Heart left ventricle (tissue), 16 donors: Measurements from ENCODE around the gene TMEM271. TPM values are rescaled to one million over a fixed set of nuclear protein-coding genes. Genes with fewer than 3 reads are reported as not detected.

Source experiments
- ATAC-seq, 4 donors: fragments of 200-7000 bp; cut with Tn5 transposase; one replicate each; pipeline ENCODE4 v1.9.1; 2020 to 2022; ENCODE audit warnings: moderate library complexity in 4 of 4, mild to moderate bottlenecking in 3 of 4, moderate number of reproducible peaks in 1 of 4
- DNase-seq, 5 donors: peaks; one replicate each; pipeline ENCODE4 v3.0.0-alpha.2; 2020
- H3K27ac ChIP-seq, 12 donors: fragments of 200-600 bp; sonication (generic) in 4 of 12; one replicate each; pipeline versions ENCODE4 v1.5.0 to v1.8.0; 2016 to 2022; ENCODE audit warnings: mild to moderate bottlenecking in 2 of 12
- H3K27me3 ChIP-seq, 9 donors: fragments of 200-600 bp; sonication (generic) in 2 of 9; one replicate each; pipeline versions ENCODE4 v1.5.1 to v1.8.0; 2016 to 2022; ENCODE audit warnings: mild to moderate bottlenecking in 3 of 9
- H3K36me3 ChIP-seq, 9 donors: fragments of 200-600 bp; sonication (generic) in 2 of 9; one replicate each; pipeline versions ENCODE4 v1.5.0 to v1.8.0; 2018 to 2022; ENCODE audit warnings: mild to moderate bottlenecking in 2 of 9
- H3K4me1 ChIP-seq, 12 donors: fragments of 200-600 bp; sonication (generic) in 4 of 12; one replicate each; pipeline versions ENCODE4 v1.5.0 to v1.8.0; 2016 to 2022; ENCODE audit warnings: mild to moderate bottlenecking in 3 of 12
- H3K4me3 ChIP-seq, 12 donors: fragments of 200-600 bp; sonication (generic) in 4 of 12; one replicate each; pipeline versions ENCODE4 v1.5.0 to v1.8.0; 2017 to 2022; ENCODE audit warnings: mild to moderate bottlenecking in 9 of 12, moderate library complexity in 4 of 12
- H3K9me3 ChIP-seq, 12 donors: fragments of 200-600 bp; sonication (generic) in 4 of 12; one replicate each; pipeline versions ENCODE4 v1.5.0 to v1.8.0; 2016 to 2022; ENCODE audit warnings: mild to moderate bottlenecking in 1 of 12
- POLR2A ChIP-seq, 2 donors: fragments of 450-650 bp; IDR thresholded peaks; one replicate each; pipeline ENCODE4 v1.6.1; 2017; ENCODE audit warnings: antibody characterized with exemption in 2 of 2, mild to moderate bottlenecking in 2 of 2, moderate library complexity in 2 of 2
- WGBS, 4 donors: extraction: QIAGEN DNeasy Blood & Tissue Kit in 2 of 4; methylation state at CpG; one replicate each; pipeline versions ENCODE4 v1.1.5 to v1.1.7; 2013 to 2018; 5-methylcytosine and 5-hydroxymethylcytosine counted together
- intact Hi-C, 10 donors: fragments of 100-400 bp; cut with DNase I; formaldehyde crosslinking; loops; one replicate each; pipeline versions ENCODE4 v1.11.1 to v1.14.2; 2022
- polyA plus RNA-seq, 2 donors: library from polyadenylated mRNA; stranded (reverse); fragments of 200-250 nt; gene quantifications; one replicate each; pipeline ENCODE4 v1.2.3, GENCODE V29; 2013
- total RNA-seq, 9 donors: library from RNA; depleted of rRNA in 2 of 9; stranded (reverse); fragments of >200 nt in 2 of 9; fragmentation: NEBNext Ultra II Directional in 3 of 9; extraction: Animal tissue kit (Norgen Biotek cat#: 25700) in 3 of 9; gene quantifications; one replicate each; pipeline versions ENCODE4 v1.1.0 to v1.2.4, GENCODE V29; 2016 to 2023
- TF ChIP-seq, protein P1 (sequence below), 12 donors: fragments of 200-600 bp; sonication (generic) in 4 of 12; IDR thresholded peaks; one replicate each; pipeline versions ENCODE4 v1.5.0 to v1.8.0; 2018 to 2022; ENCODE audit warnings: antibody characterized with exemption in 12 of 12, mild to moderate bottlenecking in 5 of 12
- donor health status: ischemic (EF 13 %, LVEDD 7.1; RV severe dilation, severe dysfunction).
- donor health status: healthy with polysubstance abuse.
- donor health status: DM: no; HTN: yes; CAD: no.
- donor health status: DM: no; HTN: no; CAD: no.
- donor health status: ischemic (EF 25% LVEDD 6.9; RV normal size, moderate dysfunction).
- donor health status: ischemic (EF 25% LVEDD 5.7; RV mildly dilated, moderate dysfunction).
- donor health status: healthy.
- donor health status: DM: yes; HTN: yes; CAD: no.
- donor health status: ischemic (EF 35%, LVEDD 5.7; RV mildly dilated, moderate dysfunction).
- donor health status: nonischemic (EF 11% LVEDD 7.7; RV severe dilation, severe dysfunction).
- donor health status: DM: yes; HTN: yes; CAD: no.
- donor health status: PGD.
- donor health status: ischemic (EF 29% LVEDD 5.4; RV normal size, mild dysfunction).
- donor health status: nonischemic (EF 23%, LVEDD 6.1; RV moderate dilation, normal function).

TMEM271 gene
- total and polyA plus RNA-seq, 11 donors = not detected

DNA sequence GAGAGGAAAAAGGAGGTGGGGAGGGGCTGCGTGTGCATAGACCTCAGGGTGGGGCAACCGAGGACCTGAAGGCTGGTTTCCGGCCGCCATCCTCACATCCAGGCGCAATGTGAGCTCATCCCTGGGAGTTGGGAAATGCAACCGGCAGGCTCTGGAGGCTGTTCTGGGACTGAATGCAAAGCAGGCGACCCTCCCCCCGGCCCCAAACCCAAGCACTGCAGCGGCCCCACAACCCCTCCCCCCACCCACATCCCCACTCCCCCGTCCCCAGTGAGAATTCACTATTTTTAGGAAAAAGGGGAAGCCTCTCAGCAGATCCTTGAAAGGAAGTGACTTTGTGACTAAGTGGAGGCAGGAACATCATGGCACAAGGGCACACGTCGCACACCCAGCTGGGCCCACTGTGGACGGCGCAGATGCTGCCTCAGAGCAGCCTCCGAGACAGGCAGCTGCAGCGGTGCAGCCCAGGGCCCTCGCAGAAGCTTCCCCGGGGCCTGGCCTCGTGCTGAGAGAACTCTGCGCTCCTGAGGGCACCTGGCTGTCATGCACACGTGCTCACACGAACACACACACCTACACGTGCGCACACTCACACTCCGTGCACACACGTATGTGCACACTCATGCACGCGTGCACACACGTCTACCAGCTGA lies 47.9 kb upstream of the TMEM271 start:
- Histone ChIP-seq H3K4me3 (no peak overlapping the region), H3K9me3 (no peaks in the 10 kb centered on the region), H3K4me1 (no peaks in the 10 kb centered on the region), H3K36me3 (no peaks in the 10 kb centered on the region), H3K27me3 (peaks cover 0 to 25% (median 0%) of the 10 kb centered on the region in 9 donors), H3K27ac (no peak overlapping the region)
- ATAC-seq (no peak), DNase-seq (no peak)
- intact Hi-C loops = no loop called here
- TF ChIP-seq, protein P1, sequence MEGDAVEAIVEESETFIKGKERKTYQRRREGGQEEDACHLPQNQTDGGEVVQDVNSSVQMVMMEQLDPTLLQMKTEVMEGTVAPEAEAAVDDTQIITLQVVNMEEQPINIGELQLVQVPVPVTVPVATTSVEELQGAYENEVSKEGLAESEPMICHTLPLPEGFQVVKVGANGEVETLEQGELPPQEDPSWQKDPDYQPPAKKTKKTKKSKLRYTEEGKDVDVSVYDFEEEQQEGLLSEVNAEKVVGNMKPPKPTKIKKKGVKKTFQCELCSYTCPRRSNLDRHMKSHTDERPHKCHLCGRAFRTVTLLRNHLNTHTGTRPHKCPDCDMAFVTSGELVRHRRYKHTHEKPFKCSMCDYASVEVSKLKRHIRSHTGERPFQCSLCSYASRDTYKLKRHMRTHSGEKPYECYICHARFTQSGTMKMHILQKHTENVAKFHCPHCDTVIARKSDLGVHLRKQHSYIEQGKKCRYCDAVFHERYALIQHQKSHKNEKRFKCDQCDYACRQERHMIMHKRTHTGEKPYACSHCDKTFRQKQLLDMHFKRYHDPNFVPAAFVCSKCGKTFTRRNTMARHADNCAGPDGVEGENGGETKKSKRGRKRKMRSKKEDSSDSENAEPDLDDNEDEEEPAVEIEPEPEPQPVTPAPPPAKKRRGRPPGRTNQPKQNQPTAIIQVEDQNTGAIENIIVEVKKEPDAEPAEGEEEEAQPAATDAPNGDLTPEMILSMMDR (IDR thresholded peaks at IDR 0.05) = no peak
- TF ChIP-seq POLR2A (IDR thresholded peaks at IDR 0.05) = no peak
- 52 to 59% (median 53%) methylated on average over 27 to 29 of the region's 29 CpGs for WGBS, 4 donors

DNA sequence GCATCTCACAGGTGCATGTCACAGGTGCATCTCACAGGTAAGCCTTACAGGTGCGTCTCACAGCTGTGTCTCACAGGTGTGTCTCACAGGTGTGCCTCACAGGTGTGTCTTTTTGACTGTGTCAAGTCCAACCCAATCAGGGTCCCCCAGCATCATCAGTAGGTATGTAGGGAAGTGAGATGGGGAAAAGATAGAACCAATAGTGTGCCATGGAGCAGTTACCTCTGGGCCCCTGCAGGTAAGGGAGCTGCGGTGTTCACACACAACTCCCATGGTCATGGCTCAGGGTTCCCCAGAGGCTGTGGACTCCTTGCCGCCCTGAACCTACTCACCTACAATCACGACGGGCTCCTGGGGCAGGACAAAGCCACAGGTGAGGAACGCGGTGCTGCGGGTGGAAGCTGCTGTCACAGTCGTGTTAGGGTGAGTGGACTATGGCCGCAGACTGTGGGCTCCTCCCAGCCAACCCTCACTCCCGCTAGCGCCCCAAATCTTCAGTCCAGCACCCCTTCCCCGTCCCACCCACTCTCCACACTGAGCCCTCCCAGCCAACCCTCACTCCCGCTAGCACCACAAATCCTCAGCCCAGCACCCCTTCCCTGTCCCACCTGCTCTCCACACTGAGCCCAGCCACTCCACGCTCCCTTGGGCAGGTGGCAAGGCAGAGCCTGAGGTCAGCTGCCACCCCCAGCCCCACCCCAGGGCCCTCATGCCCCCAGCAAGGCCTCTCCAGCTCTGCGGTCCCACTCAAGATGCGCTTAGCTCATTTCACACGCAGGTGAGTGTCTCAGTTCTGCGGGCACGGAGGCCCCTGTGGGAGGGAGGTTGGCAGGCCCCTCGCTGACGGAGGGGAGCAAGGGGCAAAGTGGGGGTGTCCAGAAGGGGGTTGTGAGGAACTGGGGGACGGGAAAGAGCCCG lies 47.2 kb upstream of the TMEM271 start:
- DNase-seq (no peak), ATAC-seq (no peak)
- Histone ChIP-seq H3K27me3 (peaks cover 0 to 21% (median 0%) of the 10 kb centered on the region in 9 donors), H3K4me3 (no peak overlapping the region), H3K36me3 (no peaks in the 10 kb centered on the region), H3K27ac (no peak overlapping the region), H3K4me1 (no peaks in the 10 kb centered on the region), H3K9me3 (no peaks in the 10 kb centered on the region)
- TF ChIP-seq, protein P1 (IDR thresholded peaks at IDR 0.05) = no peak
- no peak for TF ChIP-seq POLR2A (IDR thresholded peaks at IDR 0.05)
- intact Hi-C loops = no loop called here
- 80 to 83% (median 81%) methylated on average over 17 to 24 of the region's 24 CpGs for WGBS, 4 donors

DNA sequence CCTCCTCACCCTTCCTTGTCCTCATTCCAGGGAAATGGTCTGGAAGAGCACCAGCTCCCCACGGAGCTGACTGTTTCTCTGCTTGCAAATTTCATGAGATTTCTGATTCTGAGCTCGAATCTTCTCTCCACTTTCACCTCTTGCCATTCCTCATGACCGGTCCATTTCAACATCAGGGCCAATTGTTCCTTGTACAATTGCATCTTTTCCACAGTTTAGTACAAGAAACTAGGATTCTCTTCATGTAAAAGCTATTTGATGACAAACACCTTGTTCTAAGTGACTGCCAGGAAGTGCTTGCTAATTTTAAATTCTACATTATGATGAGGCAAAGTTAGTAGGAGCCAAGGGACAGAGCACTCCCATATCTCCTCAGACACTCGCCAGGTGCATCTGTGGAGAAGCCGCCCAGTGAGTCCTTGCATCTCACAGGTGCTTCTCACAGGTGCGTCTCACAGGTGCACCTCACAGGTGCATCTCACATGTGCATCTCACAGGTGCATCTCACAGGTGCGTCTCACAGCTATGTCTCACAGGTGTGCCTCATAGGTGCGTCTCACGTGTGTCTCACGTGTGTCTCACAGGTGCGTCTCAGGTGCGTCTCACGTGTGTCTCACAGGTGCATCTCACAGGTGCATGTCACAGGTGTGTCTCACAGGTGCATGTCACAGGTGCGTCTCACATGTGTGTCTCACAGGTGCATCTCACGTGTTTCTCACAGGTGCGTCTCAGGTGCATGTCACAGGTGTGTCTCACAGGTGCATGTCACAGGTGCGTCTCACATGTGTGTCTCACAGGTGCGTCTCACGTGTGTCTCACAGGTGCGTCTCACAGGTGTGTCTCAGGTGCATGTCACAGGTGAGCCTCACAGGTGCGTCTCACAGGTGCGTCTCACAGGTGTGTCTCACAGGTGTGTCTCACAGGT lies 46.2 kb upstream of the TMEM271 start:
- 82 to 91% (median 89%) methylated on average over 19 to 22 of the region's 22 CpGs for WGBS, 4 donors
- no peak for DNase-seq
- intact Hi-C loops = no loop called here
- H3K9me3 ChIP-seq = no peaks in the 10 kb centered on the region
- no peaks in the 10 kb centered on the region for H3K36me3 ChIP-seq
- no peak overlapping the region for H3K4me3 ChIP-seq
- no peak for ATAC-seq
- H3K4me1 ChIP-seq = no peaks in the 10 kb centered on the region
- no peak for TF ChIP-seq POLR2A (IDR thresholded peaks at IDR 0.05)
- TF ChIP-seq, protein P1 (IDR thresholded peaks at IDR 0.05) = no peak
- no peak overlapping the region for H3K27ac ChIP-seq
- peaks cover 0 to 26% (median 0%) of the 10 kb centered on the region in 9 donors for H3K27me3 ChIP-seq
